Ishikawa (cell line): ENCODE results near the gene TAF11L7.
"Not testable (repeated sequence)": the region's sequence is repeated elsewhere in the genome, so short reads cannot be mapped to it uniquely, and the experiment has no call there.

ENCODE experiments used
- CEBPB ChIP-seq: IDR thresholded peaks from 2 replicates; pipeline ENCODE4 v1.6.1; 2012
- CREB1 ChIP-seq: IDR thresholded peaks from 2 replicates; pipeline ENCODE4 v1.6.1; 2012; ENCODE audit warnings: low read depth
- EGR1 ChIP-seq: IDR thresholded peaks from 2 replicates; pipeline ENCODE4 v1.6.1; 2012
- EP300 ChIP-seq: IDR thresholded peaks from 2 replicates; pipeline ENCODE4 v1.6.1; 2012; ENCODE audit warnings: borderline replicate concordance
- FOXM1 ChIP-seq: IDR thresholded peaks from 2 replicates; pipeline ENCODE4 v1.6.1; 2012; ENCODE audit warnings: low read depth, borderline replicate concordance
- RAD21 ChIP-seq: IDR thresholded peaks from 2 replicates; pipeline ENCODE4 v1.6.1; 2012; ENCODE audit warnings: low read depth
- TAF1 ChIP-seq: IDR thresholded peaks from 2 replicates; pipeline ENCODE4 v1.6.1; 2012; ENCODE audit warnings: low read depth, mild to moderate bottlenecking
- TEAD4 ChIP-seq: IDR thresholded peaks from 2 replicates; pipeline ENCODE4 v1.6.1; 2012
- TF ChIP-seq, protein P1 (sequence below): IDR thresholded peaks from 2 replicates; pipeline ENCODE4 v1.6.1; 2012; ENCODE audit warnings: low read depth, mild to moderate bottlenecking
- TF ChIP-seq, protein P2 (sequence below): IDR thresholded peaks from 2 replicates; pipeline ENCODE4 v1.6.1; 2012

DNA sequence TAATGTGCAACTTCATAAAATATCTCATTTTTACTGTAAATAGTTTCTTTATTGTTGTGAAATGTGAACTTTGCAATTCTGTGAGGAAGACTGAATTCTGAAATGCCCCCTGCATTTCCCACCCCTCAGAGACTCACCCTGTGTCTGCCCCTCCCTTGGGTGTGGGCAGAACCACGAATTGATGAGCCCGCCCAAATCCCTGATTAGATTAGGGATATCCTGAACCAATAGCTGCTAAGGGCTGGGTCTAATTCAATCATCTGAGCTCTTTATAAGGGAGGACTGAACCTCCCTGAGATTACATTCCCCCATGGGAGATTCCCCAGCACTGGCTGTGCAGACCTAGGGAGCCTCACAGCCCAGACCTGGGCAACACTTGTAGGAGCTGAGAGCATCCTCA lies 24.5 kb upstream of the TAF11L7 start, which contains the start of gene TAF11L12:
- TF ChIP-seq EGR1, EP300, CEBPB, RAD21, FOXM1, TAF1, TEAD4, CREB1: not testable (repeated sequence)
- TF ChIP-seq, protein P1, sequence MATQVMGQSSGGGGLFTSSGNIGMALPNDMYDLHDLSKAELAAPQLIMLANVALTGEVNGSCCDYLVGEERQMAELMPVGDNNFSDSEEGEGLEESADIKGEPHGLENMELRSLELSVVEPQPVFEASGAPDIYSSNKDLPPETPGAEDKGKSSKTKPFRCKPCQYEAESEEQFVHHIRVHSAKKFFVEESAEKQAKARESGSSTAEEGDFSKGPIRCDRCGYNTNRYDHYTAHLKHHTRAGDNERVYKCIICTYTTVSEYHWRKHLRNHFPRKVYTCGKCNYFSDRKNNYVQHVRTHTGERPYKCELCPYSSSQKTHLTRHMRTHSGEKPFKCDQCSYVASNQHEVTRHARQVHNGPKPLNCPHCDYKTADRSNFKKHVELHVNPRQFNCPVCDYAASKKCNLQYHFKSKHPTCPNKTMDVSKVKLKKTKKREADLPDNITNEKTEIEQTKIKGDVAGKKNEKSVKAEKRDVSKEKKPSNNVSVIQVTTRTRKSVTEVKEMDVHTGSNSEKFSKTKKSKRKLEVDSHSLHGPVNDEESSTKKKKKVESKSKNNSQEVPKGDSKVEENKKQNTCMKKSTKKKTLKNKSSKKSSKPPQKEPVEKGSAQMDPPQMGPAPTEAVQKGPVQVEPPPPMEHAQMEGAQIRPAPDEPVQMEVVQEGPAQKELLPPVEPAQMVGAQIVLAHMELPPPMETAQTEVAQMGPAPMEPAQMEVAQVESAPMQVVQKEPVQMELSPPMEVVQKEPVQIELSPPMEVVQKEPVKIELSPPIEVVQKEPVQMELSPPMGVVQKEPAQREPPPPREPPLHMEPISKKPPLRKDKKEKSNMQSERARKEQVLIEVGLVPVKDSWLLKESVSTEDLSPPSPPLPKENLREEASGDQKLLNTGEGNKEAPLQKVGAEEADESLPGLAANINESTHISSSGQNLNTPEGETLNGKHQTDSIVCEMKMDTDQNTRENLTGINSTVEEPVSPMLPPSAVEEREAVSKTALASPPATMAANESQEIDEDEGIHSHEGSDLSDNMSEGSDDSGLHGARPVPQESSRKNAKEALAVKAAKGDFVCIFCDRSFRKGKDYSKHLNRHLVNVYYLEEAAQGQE: not testable (repeated sequence)
- TF ChIP-seq, protein P2, sequence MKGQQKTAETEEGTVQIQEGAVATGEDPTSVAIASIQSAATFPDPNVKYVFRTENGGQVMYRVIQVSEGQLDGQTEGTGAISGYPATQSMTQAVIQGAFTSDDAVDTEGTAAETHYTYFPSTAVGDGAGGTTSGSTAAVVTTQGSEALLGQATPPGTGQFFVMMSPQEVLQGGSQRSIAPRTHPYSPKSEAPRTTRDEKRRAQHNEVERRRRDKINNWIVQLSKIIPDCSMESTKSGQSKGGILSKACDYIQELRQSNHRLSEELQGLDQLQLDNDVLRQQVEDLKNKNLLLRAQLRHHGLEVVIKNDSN: not testable (repeated sequence)
